Brain microvascular endothelial cell (primary cell): ENCODE data around the gene DHX16.

Source experiments
- DNase-seq: peaks from one replicate; pipeline ENCODE4 v3.0.0-alpha.2; 2020
- H3K27ac ChIP-seq: fragments of 250-450 bp; sonication (Bioruptor Pico); 2 replicates; pipeline ENCODE4 v1.5.1; 2020; ENCODE audit warnings: mild to moderate bottlenecking, moderate library complexity
- H3K27me3 ChIP-seq: fragments of 250-450 bp; sonication (Bioruptor Pico); replicated peaks from 2 replicates; pipeline ENCODE4 v1.5.1; 2020; ENCODE audit warnings: mild to moderate bottlenecking
- H3K36me3 ChIP-seq: fragments of 250-450 bp; sonication (Bioruptor Pico); replicated peaks from 2 replicates; pipeline ENCODE4 v1.5.1; 2020; ENCODE audit warnings: mild to moderate bottlenecking
- H3K4me3 ChIP-seq: 2 replicates; pipeline ENCODE4 v1.5.1; 2011; ENCODE audit warnings: low read depth, mild to moderate bottlenecking, control low read depth, low read length, moderate library complexity
- in situ Hi-C: cut with HindIII; loops from 2 replicates; pipeline ENCODE4 v1.10.0; 2017; ENCODE audit warnings: low sequenced_read_pairs, low pct_ligation_motif_present
- TF ChIP-seq, protein P1 (sequence below): IDR thresholded peaks from 2 replicates; pipeline ENCODE4 v1.5.1; 2011; ENCODE audit warnings: low read depth, mild to moderate bottlenecking, moderate library complexity, low read length, control low read depth, inconsistent platforms; ENCODE audit errors: missing control alignments

Gene DHX16

DNA sequence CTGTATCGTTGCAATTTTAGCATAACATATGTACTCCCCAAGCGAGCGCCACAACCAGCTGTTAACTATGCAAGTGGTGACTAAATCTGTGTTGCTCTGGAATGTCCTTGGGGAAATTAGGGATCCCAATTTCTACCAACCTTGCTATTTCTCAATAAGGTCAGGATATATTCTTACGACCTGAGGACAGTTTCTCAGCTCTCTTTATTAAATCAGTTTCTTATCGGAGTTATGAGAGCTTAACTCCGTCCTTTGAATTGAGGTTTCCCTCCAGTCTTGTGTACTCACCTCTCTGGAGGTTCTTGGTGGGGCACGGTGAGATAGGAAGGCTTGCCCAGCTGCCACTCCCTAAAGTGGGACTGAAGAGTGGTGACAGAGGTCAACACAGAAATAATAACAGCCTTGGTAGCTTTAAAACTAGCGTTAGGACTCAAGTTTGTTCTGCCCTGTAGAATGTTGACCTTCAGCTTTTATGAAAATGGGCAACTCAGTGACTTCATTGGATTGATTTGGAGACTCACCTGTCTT, 54.5 kb downstream of the DHX16 start:
- Histone ChIP-seq H3K27me3 (no peaks in the 10 kb centered on the region), H3K4me3 (peak overlapping the region; percentile 61), H3K27ac (peak overlapping the region; percentile 99), H3K36me3 (peaks cover 36% of the 10 kb centered on the region)
- TF ChIP-seq, protein P1, sequence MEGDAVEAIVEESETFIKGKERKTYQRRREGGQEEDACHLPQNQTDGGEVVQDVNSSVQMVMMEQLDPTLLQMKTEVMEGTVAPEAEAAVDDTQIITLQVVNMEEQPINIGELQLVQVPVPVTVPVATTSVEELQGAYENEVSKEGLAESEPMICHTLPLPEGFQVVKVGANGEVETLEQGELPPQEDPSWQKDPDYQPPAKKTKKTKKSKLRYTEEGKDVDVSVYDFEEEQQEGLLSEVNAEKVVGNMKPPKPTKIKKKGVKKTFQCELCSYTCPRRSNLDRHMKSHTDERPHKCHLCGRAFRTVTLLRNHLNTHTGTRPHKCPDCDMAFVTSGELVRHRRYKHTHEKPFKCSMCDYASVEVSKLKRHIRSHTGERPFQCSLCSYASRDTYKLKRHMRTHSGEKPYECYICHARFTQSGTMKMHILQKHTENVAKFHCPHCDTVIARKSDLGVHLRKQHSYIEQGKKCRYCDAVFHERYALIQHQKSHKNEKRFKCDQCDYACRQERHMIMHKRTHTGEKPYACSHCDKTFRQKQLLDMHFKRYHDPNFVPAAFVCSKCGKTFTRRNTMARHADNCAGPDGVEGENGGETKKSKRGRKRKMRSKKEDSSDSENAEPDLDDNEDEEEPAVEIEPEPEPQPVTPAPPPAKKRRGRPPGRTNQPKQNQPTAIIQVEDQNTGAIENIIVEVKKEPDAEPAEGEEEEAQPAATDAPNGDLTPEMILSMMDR: no peak
- in situ Hi-C loops: no loop called here
- no peak for DNase-seq

DNA sequence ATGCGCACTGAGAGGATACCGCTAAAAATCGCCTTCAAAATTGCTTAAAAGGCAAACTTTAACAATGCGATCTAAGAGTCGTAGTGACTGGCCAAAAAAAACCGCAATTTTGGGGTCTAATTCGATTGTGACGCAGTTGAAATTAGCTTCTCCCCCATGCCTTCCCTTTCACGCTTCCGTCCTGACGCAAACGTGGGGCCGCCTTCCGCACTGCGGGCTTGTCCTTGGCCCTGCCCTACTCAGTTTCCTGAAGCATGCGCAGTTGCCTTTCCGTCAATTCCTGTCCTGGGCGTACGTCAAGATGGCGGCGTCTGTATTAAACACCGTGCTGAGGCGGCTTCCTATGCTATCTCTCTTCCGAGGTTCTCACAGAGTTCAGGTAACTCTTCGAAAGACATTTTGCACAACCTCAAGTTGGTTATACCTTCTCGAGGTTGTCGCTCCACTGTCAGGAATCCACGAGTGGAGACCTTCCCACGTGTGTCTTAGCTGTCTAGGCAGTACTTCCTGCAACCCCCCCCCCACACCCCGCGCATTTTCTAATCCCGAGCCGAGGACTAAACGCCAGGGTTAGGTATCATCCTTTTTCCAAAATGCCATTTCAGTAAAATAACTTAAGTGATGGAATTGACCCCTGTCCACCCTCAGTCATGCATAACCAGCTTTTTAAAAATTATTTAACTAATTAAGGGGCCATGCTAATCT, 55.1 kb downstream of the DHX16 start, which contains the start of gene MRPS18B:
Gene MRPS18B (plus strand): TSS at position 276 of the 705 bp plus-strand sequence. CDS start 26 bp downstream, at position 302.
- Histone ChIP-seq H3K36me3 (peaks cover 33% of the 10 kb centered on the region), H3K4me3 (peak within 1 kb of the TSS; percentile 96), H3K27me3 (no peaks in the 10 kb centered on the region), H3K27ac (peak within 1 kb of the TSS; percentile 99)
- in situ Hi-C loops: no loop called here
- DNase-seq: peak; percentile 96
- TF ChIP-seq, protein P1: no peak

GRCh38 chr6:30616811-30617564, 55.8 kb downstream of the DHX16 start, which contains the start of gene PPP1R10:
TSS of gene PPP1R10 (minus strand) at chr6:30617243. CDS start at chr6:30609944, 7,299 bp downstream.
- no peaks in the 10 kb centered on the region for H3K27me3 ChIP-seq
- peaks cover 29% of the 10 kb centered on the region for H3K36me3 ChIP-seq
- peak within 1 kb of the TSS; percentile 96 for H3K4me3 ChIP-seq
- in situ Hi-C loops: no loop called here
- TF ChIP-seq, protein P1: no peak
- peak; percentile 100 for DNase-seq
- peak within 1 kb of the TSS; percentile 99 for H3K27ac ChIP-seq

DNA sequence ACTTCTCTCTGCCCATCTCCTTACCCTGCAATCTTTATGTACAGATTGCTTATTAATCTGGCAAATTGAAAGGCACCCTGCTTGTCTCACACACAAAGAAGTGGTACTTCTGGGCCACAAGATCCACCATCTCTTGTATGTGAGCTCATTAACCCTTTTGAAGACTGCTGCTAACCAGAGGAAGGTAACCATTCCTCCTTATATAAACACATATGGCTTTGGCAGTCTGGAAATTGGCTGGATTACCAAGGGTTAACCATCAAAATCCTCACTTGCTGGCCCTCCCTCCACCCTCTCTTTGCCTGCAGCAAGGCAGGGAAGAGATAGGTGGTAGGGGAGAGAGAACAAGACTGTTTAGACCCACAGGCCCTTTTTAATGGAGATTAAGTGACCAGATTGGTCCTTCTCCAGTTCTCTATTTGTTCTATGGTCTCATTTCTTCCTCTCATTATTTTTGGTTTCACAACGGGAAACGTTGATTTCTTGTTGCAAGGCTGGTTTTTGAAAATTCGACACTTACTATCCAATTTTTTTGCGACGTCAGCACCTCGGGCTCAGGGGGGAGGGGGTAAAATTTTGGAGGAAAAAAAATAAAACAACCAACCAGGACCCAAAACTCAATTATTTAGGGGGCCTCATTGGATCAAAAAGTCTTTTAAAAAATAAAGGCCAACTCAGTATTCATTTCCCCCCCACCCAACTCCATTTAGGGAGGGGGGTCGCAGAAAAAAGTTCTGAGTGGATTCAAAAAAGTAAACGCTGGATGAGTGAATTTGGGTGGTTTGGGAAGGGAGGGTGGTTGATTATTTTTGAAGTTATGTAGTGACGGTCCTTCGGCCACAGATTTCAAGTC, 56.6 kb downstream of the DHX16 start:
- Histone ChIP-seq H3K4me3 (peak overlapping the region; percentile 96), H3K27me3 (no peaks in the 10 kb centered on the region), H3K36me3 (peaks cover 26% of the 10 kb centered on the region), H3K27ac (peak overlapping the region; percentile 99)
- in situ Hi-C loops: no loop called here
- TF ChIP-seq, protein P1: no peak
- DNase-seq: no peak

GRCh38 chr6:30615219-30615957, 57.4 kb downstream of the DHX16 start:
- TF ChIP-seq, protein P1: no peak
- Histone ChIP-seq H3K27ac (peak overlapping the region; percentile 99), H3K36me3 (peaks cover 24% of the 10 kb centered on the region), H3K27me3 (no peaks in the 10 kb centered on the region), H3K4me3 (peak overlapping the region; percentile 96)
- peak; percentile 45 for DNase-seq
- in situ Hi-C loops: no loop called here
